Heart left ventricle (tissue), 16 donors: ENCODE data around the gene HOXD9. TPM values are rescaled to one million over a fixed set of nuclear protein-coding genes. Genes with fewer than 3 reads are reported as not detected.

ENCODE experiments used
- ATAC-seq, 4 donors: fragments of 200-7000 bp; cut with Tn5 transposase; one replicate each; pipeline ENCODE4 v1.9.1; 2020 to 2022; ENCODE audit warnings: moderate library complexity in 4 of 4, mild to moderate bottlenecking in 3 of 4, moderate number of reproducible peaks in 1 of 4
- DNase-seq, 5 donors: peaks; one replicate each; pipeline ENCODE4 v3.0.0-alpha.2; 2020
- H3K27ac ChIP-seq, 12 donors: fragments of 200-600 bp; sonication (generic) in 4 of 12; one replicate each; pipeline versions ENCODE4 v1.5.0 to v1.8.0; 2016 to 2022; ENCODE audit warnings: mild to moderate bottlenecking in 2 of 12
- H3K27me3 ChIP-seq, 9 donors: fragments of 200-600 bp; sonication (generic) in 2 of 9; one replicate each; pipeline versions ENCODE4 v1.5.1 to v1.8.0; 2016 to 2022; ENCODE audit warnings: mild to moderate bottlenecking in 3 of 9
- H3K36me3 ChIP-seq, 9 donors: fragments of 200-600 bp; sonication (generic) in 2 of 9; one replicate each; pipeline versions ENCODE4 v1.5.0 to v1.8.0; 2018 to 2022; ENCODE audit warnings: mild to moderate bottlenecking in 2 of 9
- H3K4me1 ChIP-seq, 12 donors: fragments of 200-600 bp; sonication (generic) in 4 of 12; one replicate each; pipeline versions ENCODE4 v1.5.0 to v1.8.0; 2016 to 2022; ENCODE audit warnings: mild to moderate bottlenecking in 3 of 12
- H3K4me3 ChIP-seq, 12 donors: fragments of 200-600 bp; sonication (generic) in 4 of 12; one replicate each; pipeline versions ENCODE4 v1.5.0 to v1.8.0; 2017 to 2022; ENCODE audit warnings: mild to moderate bottlenecking in 9 of 12, moderate library complexity in 4 of 12
- H3K9me3 ChIP-seq, 12 donors: fragments of 200-600 bp; sonication (generic) in 4 of 12; one replicate each; pipeline versions ENCODE4 v1.5.0 to v1.8.0; 2016 to 2022; ENCODE audit warnings: mild to moderate bottlenecking in 1 of 12
- POLR2A ChIP-seq, 2 donors: fragments of 450-650 bp; IDR thresholded peaks; one replicate each; pipeline ENCODE4 v1.6.1; 2017; ENCODE audit warnings: antibody characterized with exemption in 2 of 2, mild to moderate bottlenecking in 2 of 2, moderate library complexity in 2 of 2
- WGBS, 4 donors: extraction: QIAGEN DNeasy Blood & Tissue Kit in 2 of 4; methylation state at CpG; one replicate each; pipeline versions ENCODE4 v1.1.5 to v1.1.7; 2013 to 2018; 5-methylcytosine and 5-hydroxymethylcytosine counted together
- intact Hi-C, 10 donors: fragments of 100-400 bp; cut with DNase I; formaldehyde crosslinking; loops; one replicate each; pipeline versions ENCODE4 v1.11.1 to v1.14.2; 2022
- polyA plus RNA-seq, 2 donors: library from polyadenylated mRNA; stranded (reverse); fragments of 200-250 nt; gene quantifications; one replicate each; pipeline ENCODE4 v1.2.3, GENCODE V29; 2013
- total RNA-seq, 9 donors: library from RNA; depleted of rRNA in 2 of 9; stranded (reverse); fragments of >200 nt in 2 of 9; fragmentation: NEBNext Ultra II Directional in 3 of 9; extraction: Animal tissue kit (Norgen Biotek cat#: 25700) in 3 of 9; gene quantifications; one replicate each; pipeline versions ENCODE4 v1.1.0 to v1.2.4, GENCODE V29; 2016 to 2023
- TF ChIP-seq, protein P1 (sequence below), 12 donors: fragments of 200-600 bp; sonication (generic) in 4 of 12; IDR thresholded peaks; one replicate each; pipeline versions ENCODE4 v1.5.0 to v1.8.0; 2018 to 2022; ENCODE audit warnings: antibody characterized with exemption in 12 of 12, mild to moderate bottlenecking in 5 of 12
- donor health status: ischemic (EF 13 %, LVEDD 7.1; RV severe dilation, severe dysfunction).
- donor health status: healthy with polysubstance abuse.
- donor health status: DM: no; HTN: yes; CAD: no.
- donor health status: DM: no; HTN: no; CAD: no.
- donor health status: ischemic (EF 25% LVEDD 6.9; RV normal size, moderate dysfunction).
- donor health status: ischemic (EF 25% LVEDD 5.7; RV mildly dilated, moderate dysfunction).
- donor health status: healthy.
- donor health status: DM: yes; HTN: yes; CAD: no.
- donor health status: ischemic (EF 35%, LVEDD 5.7; RV mildly dilated, moderate dysfunction).
- donor health status: nonischemic (EF 11% LVEDD 7.7; RV severe dilation, severe dysfunction).
- donor health status: DM: yes; HTN: yes; CAD: no.
- donor health status: PGD.
- donor health status: ischemic (EF 29% LVEDD 5.4; RV normal size, mild dysfunction).
- donor health status: nonischemic (EF 23%, LVEDD 6.1; RV moderate dilation, normal function).

HOXD9 gene
- total and polyA plus RNA-seq, 11 donors: 0.23 to 0.43 (median 0.40) TPM; not detected in 8

GRCh38 chr2:176172007-176172894 is 49.7 kb downstream of the HOXD9 start:
- Histone ChIP-seq H3K27ac (peak overlapping the region in 2 of 12 donors; percentile 49 to 76), H3K9me3 (no peaks in the 10 kb centered on the region), H3K36me3 (no peaks in the 10 kb centered on the region), H3K4me3 (peak overlapping the region in 1 of 12 donors; percentile 7), H3K27me3 (peaks cover 51 to 100% (median 95%) of the 10 kb centered on the region in 9 donors), H3K4me1 (peaks cover 0 to 22% (median 0%) of the 10 kb centered on the region in 12 donors)
- no peak for TF ChIP-seq POLR2A (IDR thresholded peaks at IDR 0.05)
- TF ChIP-seq, protein P1, sequence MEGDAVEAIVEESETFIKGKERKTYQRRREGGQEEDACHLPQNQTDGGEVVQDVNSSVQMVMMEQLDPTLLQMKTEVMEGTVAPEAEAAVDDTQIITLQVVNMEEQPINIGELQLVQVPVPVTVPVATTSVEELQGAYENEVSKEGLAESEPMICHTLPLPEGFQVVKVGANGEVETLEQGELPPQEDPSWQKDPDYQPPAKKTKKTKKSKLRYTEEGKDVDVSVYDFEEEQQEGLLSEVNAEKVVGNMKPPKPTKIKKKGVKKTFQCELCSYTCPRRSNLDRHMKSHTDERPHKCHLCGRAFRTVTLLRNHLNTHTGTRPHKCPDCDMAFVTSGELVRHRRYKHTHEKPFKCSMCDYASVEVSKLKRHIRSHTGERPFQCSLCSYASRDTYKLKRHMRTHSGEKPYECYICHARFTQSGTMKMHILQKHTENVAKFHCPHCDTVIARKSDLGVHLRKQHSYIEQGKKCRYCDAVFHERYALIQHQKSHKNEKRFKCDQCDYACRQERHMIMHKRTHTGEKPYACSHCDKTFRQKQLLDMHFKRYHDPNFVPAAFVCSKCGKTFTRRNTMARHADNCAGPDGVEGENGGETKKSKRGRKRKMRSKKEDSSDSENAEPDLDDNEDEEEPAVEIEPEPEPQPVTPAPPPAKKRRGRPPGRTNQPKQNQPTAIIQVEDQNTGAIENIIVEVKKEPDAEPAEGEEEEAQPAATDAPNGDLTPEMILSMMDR (IDR thresholded peaks at IDR 0.05): no peak
- ATAC-seq (no peak), DNase-seq (no peak)
- intact Hi-C loops: loop anchor here in 1 of 10 donors (10.0 kb wide), 1 partner anchor 93 kb away; the partner anchor contains the start of gene MTX2
- WGBS, 4 donors: 12 to 35% (median 28%) methylated on average over 39 to 60 of the region's 60 CpGs

DNA sequence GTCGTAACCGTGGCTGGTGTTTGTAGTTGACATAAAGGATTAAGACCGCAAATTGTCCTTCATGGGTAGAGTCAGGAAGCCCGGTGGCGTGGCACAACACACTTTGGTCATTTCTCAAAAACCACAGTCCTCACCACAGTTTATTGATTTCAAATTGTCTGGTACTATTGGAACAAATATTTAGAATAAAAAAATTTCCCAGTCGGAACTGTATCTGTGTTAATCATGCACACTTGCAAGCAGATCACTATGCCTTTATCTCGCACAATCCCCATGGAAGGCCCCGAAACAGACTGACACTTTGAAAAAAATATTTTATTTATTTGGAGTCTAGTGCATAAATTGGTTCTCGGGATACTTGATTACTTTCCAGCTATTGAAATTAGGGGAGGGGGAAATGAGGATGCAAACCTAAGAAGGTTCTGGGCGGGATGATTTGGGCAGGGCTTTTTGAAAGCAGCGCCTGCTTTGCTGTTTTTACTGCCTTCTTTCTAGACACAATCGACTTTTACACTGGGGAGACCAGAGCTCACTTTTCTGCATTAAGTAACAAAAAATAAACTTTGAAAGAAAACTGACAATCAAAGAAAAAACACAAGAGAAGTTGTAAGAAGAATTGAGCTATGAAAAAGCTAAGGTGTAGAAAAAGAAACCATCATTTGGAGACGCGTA is 50.5 kb downstream of the HOXD9 start:
- ATAC-seq (no peak), DNase-seq (no peak)
- H3K27ac ChIP-seq: peak overlapping the region in 2 of 12 donors; percentile 49 to 76
- peaks cover 55 to 100% (median 95%) of the 10 kb centered on the region in 9 donors for H3K27me3 ChIP-seq
- no peak overlapping the region for H3K4me3 ChIP-seq
- H3K4me1 ChIP-seq: peaks cover 0 to 26% (median 0%) of the 10 kb centered on the region in 12 donors
- WGBS, 4 donors: 26 to 43% (median 37%) methylated on average over 14 of the region's 14 CpGs
- TF ChIP-seq POLR2A (IDR thresholded peaks at IDR 0.05): no peak
- TF ChIP-seq, protein P1 (IDR thresholded peaks at IDR 0.05): no peak
- no peaks in the 10 kb centered on the region for H3K36me3 ChIP-seq
- intact Hi-C loops: loop anchor here in 1 of 10 donors (10.0 kb wide), 1 partner anchor 92 kb away; the partner anchor contains the start of gene MTX2
- H3K9me3 ChIP-seq: no peaks in the 10 kb centered on the region

- 17 to 29% (median 27%) methylated on average over 7 of the region's 7 CpGs for WGBS, 4 donors
- peaks cover 0 to 31% (median 3%) of the 10 kb centered on the region in 12 donors for H3K4me1 ChIP-seq
- H3K27ac ChIP-seq: peak overlapping the region in 2 of 12 donors; percentile 49 to 76
- ATAC-seq: no peak
- peaks cover 61 to 100% (median 97%) of the 10 kb centered on the region in 9 donors for H3K27me3 ChIP-seq
- H3K4me3 ChIP-seq: no peak overlapping the region
- no peak for TF ChIP-seq POLR2A (IDR thresholded peaks at IDR 0.05)
- TF ChIP-seq, protein P1 (IDR thresholded peaks at IDR 0.05): no peak
- H3K36me3 ChIP-seq: no peaks in the 10 kb centered on the region
- DNase-seq: no peak
- H3K9me3 ChIP-seq: no peaks in the 10 kb centered on the region
- intact Hi-C loops: loop anchor here in 1 of 10 donors (10.0 kb wide), 1 partner anchor 91 kb away; the partner anchor contains the start of gene MTX2
Measured at GRCh38 chr2:176173567-176174381, 51.3 kb downstream of the HOXD9 start.
